ENCODE measurements around the gene SPP2.

Gene SPP2

GRCh38 chr2:234109321-234109720, 58.8 kb downstream of the SPP2 start:
- no peak for DNase-seq (ENCODE audit: low read depth)

GRCh38 chr2:234110219-234110618, 59.7 kb downstream of the SPP2 start:
- no peak overlapping the region for H3K4me3 ChIP-seq (ENCODE audit: control insufficient read depth, low read depth, low read length)
- DNase-seq (ENCODE audit: low read depth): no peak
- no peak for TF ChIP-seq CTCF (IDR thresholded peaks at IDR 0.05; ENCODE audit: control insufficient read depth, insufficient read depth, low read depth, low read length, missing control alignments)

More at GRCh38 chr2:234109321-234109720, 58.8 kb downstream of the SPP2 start:
- no peak overlapping the region for H3K4me3 ChIP-seq (ENCODE audit: control insufficient read depth, low read depth, low read length)
- no peak for TF ChIP-seq CTCF (IDR thresholded peaks at IDR 0.05; ENCODE audit: control insufficient read depth, insufficient read depth, low read depth, low read length, missing control alignments)

GRCh38 chr2:234111523-234111922, 61.0 kb downstream of the SPP2 start:
- no peak overlapping the region for H3K4me3 ChIP-seq (ENCODE audit: control insufficient read depth, low read depth, low read length)
- DNase-seq (ENCODE audit: low read depth): no peak
- TF ChIP-seq CTCF (IDR thresholded peaks at IDR 0.05; ENCODE audit: control insufficient read depth, insufficient read depth, low read depth, low read length, missing control alignments): no peak

GRCh38 chr2:234116010-234116409, 65.5 kb downstream of the SPP2 start:
- TF ChIP-seq CTCF (IDR thresholded peaks at IDR 0.05; ENCODE audit: control insufficient read depth, insufficient read depth, low read depth, low read length, missing control alignments): no peak
- no peak overlapping the region for H3K4me3 ChIP-seq (ENCODE audit: control insufficient read depth, low read depth, low read length)
- no peak for DNase-seq (ENCODE audit: low read depth)

- no peak overlapping the region for H3K4me3 ChIP-seq (ENCODE audit: control insufficient read depth, low read depth, low read length)
- no peak for TF ChIP-seq CTCF (IDR thresholded peaks at IDR 0.05; ENCODE audit: control insufficient read depth, insufficient read depth, low read depth, low read length, missing control alignments)
- DNase-seq (ENCODE audit: low read depth): no peak
Observed at GRCh38 chr2:234121999-234122398, 71.5 kb downstream of the SPP2 start.

- H3K4me3 ChIP-seq (ENCODE audit: control insufficient read depth, low read depth, low read length): no peak overlapping the region
- no peak for TF ChIP-seq CTCF (IDR thresholded peaks at IDR 0.05; ENCODE audit: control insufficient read depth, insufficient read depth, low read depth, low read length, missing control alignments)
- DNase-seq (ENCODE audit: low read depth): no peak
Observed at GRCh38 chr2:234125451-234126145, 75.1 kb downstream of the SPP2 start.

Measured in AG09309 (cell line).